Adrenal gland (tissue), 12 donors: ENCODE measurements around the gene TBC1D22A. TPM values are rescaled to one million over a fixed set of nuclear protein-coding genes. Genes with fewer than 3 reads are reported as not detected.
A peak's percentile ranks its signal among the peaks of the same experiment; 100 is the strongest.

Source experiments
- DNase-seq, 7 donors: peaks; one replicate each; pipeline ENCODE4 v3.0.0-alpha.2; 2019 to 2020
- H3K27ac ChIP-seq, 5 donors: fragments of 200-600 bp; sonication (generic) in 4 of 5; 1 replicate in 3 of 5; 2 replicates in 2 of 5; pipeline versions ENCODE4 v1.5.1 to v1.8.0; 2016 to 2020; ENCODE audit warnings: mild to moderate bottlenecking in 1 of 5
- H3K27me3 ChIP-seq: fragments of 200-600 bp; 2 replicates; pipeline ENCODE4 v1.8.0; 2021
- H3K36me3 ChIP-seq, 2 donors: fragments of 200-600 bp; replicated peaks in 1 of 2; 1 replicate in 1 of 2; 2 replicates in 1 of 2; pipeline versions ENCODE4 v1.5.1 to v1.8.0; 2018 to 2022
- H3K4me1 ChIP-seq, 2 donors: fragments of 200-600 bp; replicated peaks in 1 of 2; 1 replicate in 1 of 2; 2 replicates in 1 of 2; pipeline versions ENCODE4 v1.5.1 to v1.8.0; 2018 to 2021
- H3K4me3 ChIP-seq, 4 donors: fragments of 200-600 bp; sonication (generic) in 3 of 4; one replicate each; pipeline ENCODE4 v1.5.1; 2016 to 2018
- H3K9me3 ChIP-seq, 3 donors: fragments of 200-600 bp; sonication (generic) in 1 of 3; replicated peaks in 1 of 3; 1 replicate in 2 of 3; 2 replicates in 1 of 3; pipeline versions ENCODE4 v1.5.1 to v1.8.0; 2016 to 2021
- CTCF ChIP-seq, 6 experiments: fragments of 450-650 bp in 4 of 6; fragments of 200-600 bp in 2 of 6; sonication (generic) in 1 of 6; IDR thresholded peaks; 1 replicate in 5 of 6; 2 replicates in 1 of 6; pipeline versions ENCODE4 v1.5.1 to v1.8.0; 2016 to 2021; ENCODE audit warnings: antibody characterized with exemption in 6 of 6, mild to moderate bottlenecking in 2 of 6, moderate library complexity in 1 of 6
- POLR2A ChIP-seq, 2 donors: fragments of 450-650 bp; IDR thresholded peaks; one replicate each; pipeline ENCODE4 v1.6.1; 2017; ENCODE audit warnings: antibody characterized with exemption in 2 of 2, mild to moderate bottlenecking in 2 of 2, moderate library complexity in 1 of 2
- WGBS, 4 donors: extraction: QIAGEN DNeasy Blood & Tissue Kit in 2 of 4; methylation state at CpG; one replicate each; pipeline versions ENCODE4 v1.1.5 to v1.1.7; 2013 to 2017; 5-methylcytosine and 5-hydroxymethylcytosine counted together
- intact Hi-C, 2 donors: fragments of 100-400 bp; cut with DNase I; formaldehyde crosslinking; loops; one replicate each; pipeline versions ENCODE4 v1.14.1 to v1.15.0; 2022 to 2023
- polyA plus RNA-seq, 3 donors: library from polyadenylated mRNA; stranded (reverse); fragments of 200-250 nt in 2 of 3; fragments of 350-450 nt in 1 of 3; fragmentation: Illumina TruSeq in 1 of 3; extraction: RNeasy Lipid Tissue Mini Kit (QIAGEN cat#74804) in 1 of 3; gene quantifications; one replicate each; pipeline ENCODE4 v1.2.3, GENCODE V29; 2013 to 2014
- total RNA-seq, 9 donors: library from RNA; depleted of rRNA in 4 of 9; stranded (reverse); fragments of >200 nt in 4 of 9; fragments of 120-200 nt in 1 of 9; fragmentation: NEBNext Ultra II Directional in 1 of 9; extraction: Animal tissue kit (Norgen Biotek cat#: 25700) in 1 of 9; gene quantifications; one replicate each; pipeline versions ENCODE4 v1.1.0 to v1.2.4, GENCODE V29; 2013 to 2023
- donor health status: healthy with polysubstance abuse.
- donor health status: Bipolar disorder and iron deficiency.
- donor health status: DM: yes; HTN: yes; CAD: no.
- donor health status: DM: no; HTN: no; CAD: no.
- donor health status: DM: no; HTN: no; CAD: no.
- donor health status: DM: yes; HTN: yes; CAD: no.

The TBC1D22A gene
- total and polyA plus RNA-seq, 12 donors = 11.5 to 44.2 (median 28.1) TPM

GRCh38 chr22:46902998-46903916, 140.8 kb downstream of the TBC1D22A start:
- H3K4me3 ChIP-seq = no peak overlapping the region
- TF ChIP-seq POLR2A (IDR thresholded peaks at IDR 0.05) = no peak
- TF ChIP-seq CTCF (IDR thresholded peaks at IDR 0.05) = no peak
- H3K9me3 ChIP-seq = no peaks in the 10 kb centered on the region
- WGBS, 4 donors = 89 to 95% (median 92%) methylated on average over 14 to 29 of the region's 29 CpGs
- no peak overlapping the region for H3K27ac ChIP-seq
- H3K27me3 ChIP-seq = no peaks in the 10 kb centered on the region
- H3K36me3 ChIP-seq = no peaks in the 10 kb centered on the region
- intact Hi-C loops = no loop called here
- H3K4me1 ChIP-seq = no peaks in the 10 kb centered on the region
- peak in 1 of 7 donors; percentile 3 for DNase-seq

- Histone ChIP-seq H3K4me1 (no peaks in the 10 kb centered on the region), H3K27me3 (no peaks in the 10 kb centered on the region), H3K9me3 (no peaks in the 10 kb centered on the region), H3K36me3 (no peaks in the 10 kb centered on the region), H3K27ac (no peak overlapping the region), H3K4me3 (no peak overlapping the region)
- 91 to 98% (median 93%) methylated on average over 13 to 15 of the region's 15 CpGs for WGBS, 4 donors
- DNase-seq = no peak
- TF ChIP-seq CTCF (IDR thresholded peaks at IDR 0.05) (no peak), POLR2A (IDR thresholded peaks at IDR 0.05) (no peak)
- intact Hi-C loops = no loop called here
Observed at GRCh38 chr22:46905415-46905814, 143.0 kb downstream of the TBC1D22A start.

- Histone ChIP-seq H3K9me3 (no peaks in the 10 kb centered on the region), H3K36me3 (no peaks in the 10 kb centered on the region), H3K4me1 (no peaks in the 10 kb centered on the region), H3K27ac (no peak overlapping the region), H3K4me3 (no peak overlapping the region), H3K27me3 (no peaks in the 10 kb centered on the region)
- no peak for DNase-seq
- no peak for TF ChIP-seq POLR2A (IDR thresholded peaks at IDR 0.05)
- no peak for TF ChIP-seq CTCF (IDR thresholded peaks at IDR 0.05)
- intact Hi-C loops = no loop called here
- 85 to 91% (median 87%) methylated on average over 8 of the region's 8 CpGs for WGBS, 4 donors
Observed at GRCh38 chr22:46905834-46906233, 143.4 kb downstream of the TBC1D22A start.

- 94 to 97% (median 96%) methylated on average over 17 to 18 of the region's 18 CpGs for WGBS, 4 donors
Observed at GRCh38 chr22:46906326-46907045, 144.0 kb downstream of the TBC1D22A start.

More at GRCh38 chr22:46906326-46907045, 144.0 kb downstream of the TBC1D22A start:
- intact Hi-C loops = no loop called here
- H3K27me3 ChIP-seq = no peaks in the 10 kb centered on the region
- no peaks in the 10 kb centered on the region for H3K4me1 ChIP-seq
- no peak for TF ChIP-seq CTCF (IDR thresholded peaks at IDR 0.05)
- no peak for TF ChIP-seq POLR2A (IDR thresholded peaks at IDR 0.05)
- no peak overlapping the region for H3K27ac ChIP-seq
- no peaks in the 10 kb centered on the region for H3K9me3 ChIP-seq
- no peak for DNase-seq
- H3K4me3 ChIP-seq = no peak overlapping the region
- H3K36me3 ChIP-seq = no peaks in the 10 kb centered on the region
